Left lung (tissue), 10 donors: Measurements from ENCODE around the gene ZNF516. TPM values are rescaled to one million over a fixed set of nuclear protein-coding genes. Genes with fewer than 3 reads are reported as not detected.
A peak's percentile ranks its signal among the peaks of the same experiment; 100 is the strongest.
"Not testable (repeated sequence)": the region's sequence is repeated elsewhere in the genome, so short reads cannot be mapped to it uniquely, and the experiment has no call there.

Source experiments
- ATAC-seq: fragments of 200-7000 bp; cut with Tn5 transposase; one replicate; pipeline ENCODE4 v1.9.1; 2020; ENCODE audit warnings: moderate library complexity
- DNase-seq, 4 donors: peaks; one replicate each; pipeline ENCODE4 v3.0.0-alpha.2; 2013 to 2020
- H3K27ac ChIP-seq, 2 donors: fragments of 200-600 bp; sonication (generic) in 1 of 2; one replicate each; pipeline versions ENCODE4 v1.5.0 to v1.8.0; 2020 to 2021
- H3K27me3 ChIP-seq, 2 donors: fragments of 200-600 bp; sonication (generic) in 1 of 2; one replicate each; pipeline versions ENCODE4 v1.5.0 to v1.8.0; 2020 to 2021
- H3K36me3 ChIP-seq, 2 donors: fragments of 200-600 bp; sonication (generic) in 1 of 2; one replicate each; pipeline versions ENCODE4 v1.5.0 to v1.8.0; 2020 to 2021
- H3K4me1 ChIP-seq, 2 donors: fragments of 200-600 bp; one replicate each; pipeline ENCODE4 v1.8.0; 2021
- H3K4me3 ChIP-seq, 2 donors: fragments of 200-600 bp; sonication (generic) in 1 of 2; one replicate each; pipeline versions ENCODE4 v1.5.0 to v1.8.0; 2020 to 2021; ENCODE audit warnings: mild to moderate bottlenecking in 1 of 2
- H3K9me3 ChIP-seq, 2 donors: fragments of 200-600 bp; sonication (generic) in 1 of 2; one replicate each; pipeline versions ENCODE4 v1.5.0 to v1.8.0; 2020 to 2021
- CTCF ChIP-seq, 2 donors: fragments of 200-600 bp; sonication (generic) in 1 of 2; IDR thresholded peaks; one replicate each; pipeline versions ENCODE4 v1.5.0 to v1.8.0; 2021; ENCODE audit warnings: antibody characterized with exemption in 2 of 2
- intact Hi-C, 2 donors: fragments of 100-400 bp; cut with DNase I; formaldehyde crosslinking; loops; one replicate each; pipeline versions ENCODE4 v1.11.2 to v1.14.2; 2022
- polyA plus RNA-seq, 6 donors: library from polyadenylated mRNA; unstranded; fragments of 120-200 nt; gene quantifications; one replicate each; pipeline ENCODE4 v1.2.1, GENCODE V29; 2013; ENCODE audit not compliant: insufficient read length in 6 of 6
- total RNA-seq, 2 donors: library from RNA; stranded (reverse); fragmentation: NEBNext Ultra II Directional; extraction: Animal tissue kit (Norgen Biotek cat#: 25700); gene quantifications; one replicate each; pipeline ENCODE4 v1.2.1, GENCODE V29; 2021
- donor health status: DM: no; HTN: yes; CAD: no.
- donor health status: DM: no; HTN: no; CAD: no.

The ZNF516 gene
- total and polyA plus RNA-seq, 8 donors: 33.9 to 51.2 (median 46.8) TPM

GRCh38 chr18:76476665-76477561 lies 18.1 kb downstream of the ZNF516 start:
- ATAC-seq: peak; percentile 58
- Histone ChIP-seq H3K4me1 (peaks cover 7 to 88% of the 10 kb centered on the region in 2 donors), H3K27ac (peak overlapping the region; percentile 49 to 77), H3K27me3 (no peaks in the 10 kb centered on the region), H3K9me3 (no peaks in the 10 kb centered on the region), H3K4me3 (peak overlapping the region in 1 of 2 donors; percentile 15), H3K36me3 (no peaks in the 10 kb centered on the region)
- DNase-seq: no peak
- no peak for TF ChIP-seq CTCF (IDR thresholded peaks at IDR 0.05)
- intact Hi-C loops: no loop called here

GRCh38 chr18:76475450-76476194 lies 19.4 kb downstream of the ZNF516 start:
- H3K27me3 ChIP-seq: no peaks in the 10 kb centered on the region
- no peaks in the 10 kb centered on the region for H3K9me3 ChIP-seq
- no peak for DNase-seq
- no peak for ATAC-seq
- TF ChIP-seq CTCF (IDR thresholded peaks at IDR 0.05): no peak
- H3K27ac ChIP-seq: peak overlapping the region in 1 of 2 donors; percentile 77
- no peaks in the 10 kb centered on the region for H3K36me3 ChIP-seq
- intact Hi-C loops: no loop called here
- no peak overlapping the region for H3K4me3 ChIP-seq
- peaks cover 7 to 84% of the 10 kb centered on the region in 2 donors for H3K4me1 ChIP-seq

- Histone ChIP-seq H3K27me3 (no peaks in the 10 kb centered on the region), H3K36me3 (no peaks in the 10 kb centered on the region), H3K27ac (peak overlapping the region in 1 of 2 donors; percentile 77), H3K4me1 (peaks cover 7 to 86% of the 10 kb centered on the region in 2 donors), H3K4me3 (no peak overlapping the region), H3K9me3 (no peaks in the 10 kb centered on the region)
- ATAC-seq (no peak), DNase-seq (no peak)
- TF ChIP-seq CTCF (IDR thresholded peaks at IDR 0.05): no peak
- intact Hi-C loops: no loop called here
These were observed 20.2 kb downstream of the ZNF516 start for GRCh38 chr18:76474824-76475223.

- intact Hi-C loops, H3K27ac ChIP-seq, ATAC-seq, H3K4me3 ChIP-seq, H3K27me3 ChIP-seq, DNase-seq, H3K9me3 ChIP-seq, H3K36me3 ChIP-seq: not testable (repeated sequence)
- peaks cover 7 to 86% of the 10 kb centered on the region in 2 donors for H3K4me1 ChIP-seq
These were observed 21.5 kb downstream of the ZNF516 start for GRCh38 chr18:76473521-76473920.

GRCh38 chr18:76472829-76473228 lies 22.2 kb downstream of the ZNF516 start:
- Histone ChIP-seq H3K36me3 (no peaks in the 10 kb centered on the region), H3K9me3 (no peaks in the 10 kb centered on the region), H3K27ac (peak overlapping the region in 1 of 2 donors; percentile 38), H3K4me1 (peaks cover 5 to 86% of the 10 kb centered on the region in 2 donors), H3K4me3 (no peak overlapping the region), H3K27me3 (no peaks in the 10 kb centered on the region)
- ATAC-seq (no peak), DNase-seq (no peak)
- no peak for TF ChIP-seq CTCF (IDR thresholded peaks at IDR 0.05)
- intact Hi-C loops: no loop called here
